ENCODE data around the gene ZNF496.

- TF ChIP-seq, protein P1, sequence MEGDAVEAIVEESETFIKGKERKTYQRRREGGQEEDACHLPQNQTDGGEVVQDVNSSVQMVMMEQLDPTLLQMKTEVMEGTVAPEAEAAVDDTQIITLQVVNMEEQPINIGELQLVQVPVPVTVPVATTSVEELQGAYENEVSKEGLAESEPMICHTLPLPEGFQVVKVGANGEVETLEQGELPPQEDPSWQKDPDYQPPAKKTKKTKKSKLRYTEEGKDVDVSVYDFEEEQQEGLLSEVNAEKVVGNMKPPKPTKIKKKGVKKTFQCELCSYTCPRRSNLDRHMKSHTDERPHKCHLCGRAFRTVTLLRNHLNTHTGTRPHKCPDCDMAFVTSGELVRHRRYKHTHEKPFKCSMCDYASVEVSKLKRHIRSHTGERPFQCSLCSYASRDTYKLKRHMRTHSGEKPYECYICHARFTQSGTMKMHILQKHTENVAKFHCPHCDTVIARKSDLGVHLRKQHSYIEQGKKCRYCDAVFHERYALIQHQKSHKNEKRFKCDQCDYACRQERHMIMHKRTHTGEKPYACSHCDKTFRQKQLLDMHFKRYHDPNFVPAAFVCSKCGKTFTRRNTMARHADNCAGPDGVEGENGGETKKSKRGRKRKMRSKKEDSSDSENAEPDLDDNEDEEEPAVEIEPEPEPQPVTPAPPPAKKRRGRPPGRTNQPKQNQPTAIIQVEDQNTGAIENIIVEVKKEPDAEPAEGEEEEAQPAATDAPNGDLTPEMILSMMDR (IDR thresholded peaks at IDR 0.05; ENCODE audit: low read length) = no peak
- TF ChIP-seq EZH2 (IDR thresholded peaks at IDR 0.05; ENCODE audit: borderline replicate concordance, low read length) = no peak
These were observed 54.5 kb downstream of the ZNF496 start for GRCh38 chr1:247277191-247277590.
